ENCODE measurements around the gene DLX2.

Gene DLX2

DNA sequence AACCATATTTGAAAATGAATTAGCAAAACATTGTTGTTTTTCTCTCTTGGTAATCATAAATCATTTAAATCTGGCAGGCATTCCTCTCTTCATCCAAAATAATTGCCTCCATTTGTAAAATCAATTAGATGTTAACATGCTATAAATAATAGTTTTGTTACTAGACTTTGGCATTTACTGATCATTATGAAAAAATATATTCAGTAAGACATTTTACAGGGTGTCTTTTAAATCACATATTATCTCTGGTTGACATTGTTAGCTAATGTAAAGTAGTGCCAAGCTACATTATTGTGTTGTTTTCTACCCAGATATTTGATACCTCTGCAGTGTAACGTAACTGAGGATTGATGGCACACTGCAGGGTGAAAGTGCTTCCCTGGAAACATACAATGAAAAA is 49.2 kb downstream of the DLX2 start:
- Histone ChIP-seq H2AFZ (ENCODE audit: low read length) (no peak overlapping the region), H3K4me2 (ENCODE audit: low read depth, low read length, poor library complexity, severe bottlenecking) (no peak overlapping the region), H3K9me2 (replicated peaks; ENCODE audit: low read depth, low read length) (no peaks in the 10 kb centered on the region), H4K20me1 (ENCODE audit: insufficient read depth, low read length, poor library complexity, severe bottlenecking) (no peaks in the 10 kb centered on the region), H3K79me2 (ENCODE audit: insufficient read depth, low read length) (no peaks in the 10 kb centered on the region), H3K4me1 (ENCODE audit: insufficient read depth, low read length, poor library complexity, severe bottlenecking) (peaks cover 18% of the 10 kb centered on the region), H3K4me3 (ENCODE audit: low read length, poor library complexity, severe bottlenecking) (no peak overlapping the region), H3K36me3 (ENCODE audit: insufficient read depth, low read length) (no peaks in the 10 kb centered on the region), H3K9ac (ENCODE audit: low read depth, low read length, poor library complexity, severe bottlenecking) (no peak overlapping the region), H3K9me3 (ENCODE audit: insufficient read depth, low read depth, low read length) (no peaks in the 10 kb centered on the region), H3F3A (ENCODE audit: low read depth) (no peaks in the 10 kb centered on the region), H3K27me3 (ENCODE audit: insufficient read depth, low read length, poor library complexity, severe bottlenecking) (no peaks in the 10 kb centered on the region)
- TF ChIP-seq EZH2phosphoT487 (IDR thresholded peaks at IDR 0.05; ENCODE audit: borderline replicate concordance): no peak
- TF ChIP-seq, protein P1, sequence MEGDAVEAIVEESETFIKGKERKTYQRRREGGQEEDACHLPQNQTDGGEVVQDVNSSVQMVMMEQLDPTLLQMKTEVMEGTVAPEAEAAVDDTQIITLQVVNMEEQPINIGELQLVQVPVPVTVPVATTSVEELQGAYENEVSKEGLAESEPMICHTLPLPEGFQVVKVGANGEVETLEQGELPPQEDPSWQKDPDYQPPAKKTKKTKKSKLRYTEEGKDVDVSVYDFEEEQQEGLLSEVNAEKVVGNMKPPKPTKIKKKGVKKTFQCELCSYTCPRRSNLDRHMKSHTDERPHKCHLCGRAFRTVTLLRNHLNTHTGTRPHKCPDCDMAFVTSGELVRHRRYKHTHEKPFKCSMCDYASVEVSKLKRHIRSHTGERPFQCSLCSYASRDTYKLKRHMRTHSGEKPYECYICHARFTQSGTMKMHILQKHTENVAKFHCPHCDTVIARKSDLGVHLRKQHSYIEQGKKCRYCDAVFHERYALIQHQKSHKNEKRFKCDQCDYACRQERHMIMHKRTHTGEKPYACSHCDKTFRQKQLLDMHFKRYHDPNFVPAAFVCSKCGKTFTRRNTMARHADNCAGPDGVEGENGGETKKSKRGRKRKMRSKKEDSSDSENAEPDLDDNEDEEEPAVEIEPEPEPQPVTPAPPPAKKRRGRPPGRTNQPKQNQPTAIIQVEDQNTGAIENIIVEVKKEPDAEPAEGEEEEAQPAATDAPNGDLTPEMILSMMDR (conservative IDR thresholded peaks at IDR 0.05; ENCODE audit: low read length): no peak

DNA sequence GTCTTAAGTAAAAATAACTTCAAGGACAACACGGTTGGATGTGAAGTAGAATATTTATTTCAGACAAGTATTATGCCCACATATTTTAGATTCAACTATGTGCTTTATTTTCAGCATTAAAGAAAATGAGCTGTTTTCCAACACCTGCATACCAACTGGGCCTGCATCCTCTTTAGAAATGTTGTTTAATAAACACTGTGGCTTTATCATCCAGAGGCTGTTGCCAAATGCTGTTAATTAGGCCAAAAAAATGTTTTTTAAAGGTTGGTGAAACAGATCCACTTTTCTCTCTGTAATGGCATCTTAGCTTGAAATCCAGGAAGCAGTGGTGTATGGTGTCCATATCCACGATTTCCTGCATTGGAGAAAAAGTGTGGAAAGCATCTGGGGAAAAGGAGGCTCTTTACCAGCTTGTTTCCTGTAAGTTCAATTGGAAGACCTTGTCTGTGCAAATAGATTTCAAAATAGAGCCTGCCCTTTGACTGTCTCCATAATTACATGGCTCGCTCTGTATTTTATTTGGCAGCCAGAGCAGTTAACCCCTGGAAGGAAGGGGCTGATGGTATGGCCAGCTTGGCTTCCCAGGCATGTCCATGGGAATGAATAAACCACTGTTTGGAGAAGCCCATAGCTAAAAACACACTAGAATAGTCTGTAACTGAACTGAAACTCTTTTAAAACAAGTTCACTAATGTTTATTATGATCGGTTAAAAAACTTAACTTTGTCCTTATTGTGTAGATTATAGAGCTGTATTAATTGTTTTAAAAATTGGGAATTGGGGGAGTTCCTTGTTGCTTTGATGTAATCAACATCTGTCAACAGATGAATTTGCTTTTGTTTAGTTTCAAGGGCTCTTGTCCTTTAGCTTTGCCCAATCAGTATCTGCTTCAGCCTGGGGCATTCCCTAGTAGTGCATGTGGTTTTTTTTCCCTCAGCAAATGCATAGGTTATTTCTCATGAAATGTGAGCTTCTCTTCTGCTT is 50.4 kb downstream of the DLX2 start:
- TF ChIP-seq EZH2phosphoT487 (IDR thresholded peaks at IDR 0.05; ENCODE audit: borderline replicate concordance): no peak
- TF ChIP-seq, protein P1 (conservative IDR thresholded peaks at IDR 0.05; ENCODE audit: low read length): no peak
- Histone ChIP-seq H3K36me3 (ENCODE audit: insufficient read depth, low read length) (no peaks in the 10 kb centered on the region), H4K20me1 (ENCODE audit: insufficient read depth, low read length, poor library complexity, severe bottlenecking) (no peaks in the 10 kb centered on the region), H3K9me3 (ENCODE audit: insufficient read depth, low read depth, low read length) (no peaks in the 10 kb centered on the region), H3F3A (ENCODE audit: low read depth) (no peaks in the 10 kb centered on the region), H3K9ac (ENCODE audit: low read depth, low read length, poor library complexity, severe bottlenecking) (no peak overlapping the region), H3K4me3 (ENCODE audit: low read length, poor library complexity, severe bottlenecking) (no peak overlapping the region), H3K79me2 (ENCODE audit: insufficient read depth, low read length) (no peaks in the 10 kb centered on the region), H3K4me1 (ENCODE audit: insufficient read depth, low read length, poor library complexity, severe bottlenecking) (peaks cover 18% of the 10 kb centered on the region), H3K9me2 (replicated peaks; ENCODE audit: low read depth, low read length) (no peaks in the 10 kb centered on the region), H3K27me3 (ENCODE audit: insufficient read depth, low read length, poor library complexity, severe bottlenecking) (no peaks in the 10 kb centered on the region), H3K4me2 (ENCODE audit: low read depth, low read length, poor library complexity, severe bottlenecking) (no peak overlapping the region), H2AFZ (ENCODE audit: low read length) (no peak overlapping the region)

- Histone ChIP-seq H3K4me2 (ENCODE audit: low read depth, low read length, poor library complexity, severe bottlenecking) (no peak overlapping the region), H3K36me3 (ENCODE audit: insufficient read depth, low read length) (no peaks in the 10 kb centered on the region), H4K20me1 (ENCODE audit: insufficient read depth, low read length, poor library complexity, severe bottlenecking) (no peaks in the 10 kb centered on the region), H3K79me2 (ENCODE audit: insufficient read depth, low read length) (no peaks in the 10 kb centered on the region), H2AFZ (ENCODE audit: low read length) (no peak overlapping the region), H3F3A (ENCODE audit: low read depth) (no peaks in the 10 kb centered on the region), H3K27me3 (ENCODE audit: insufficient read depth, low read length, poor library complexity, severe bottlenecking) (no peaks in the 10 kb centered on the region), H3K4me3 (ENCODE audit: low read length, poor library complexity, severe bottlenecking) (no peak overlapping the region), H3K9me2 (replicated peaks; ENCODE audit: low read depth, low read length) (no peaks in the 10 kb centered on the region), H3K4me1 (ENCODE audit: insufficient read depth, low read length, poor library complexity, severe bottlenecking) (peaks cover 18% of the 10 kb centered on the region), H3K9ac (ENCODE audit: low read depth, low read length, poor library complexity, severe bottlenecking) (no peak overlapping the region), H3K9me3 (ENCODE audit: insufficient read depth, low read depth, low read length) (no peaks in the 10 kb centered on the region)
- TF ChIP-seq EZH2phosphoT487 (IDR thresholded peaks at IDR 0.05; ENCODE audit: borderline replicate concordance): no peak
- TF ChIP-seq, protein P1 (conservative IDR thresholded peaks at IDR 0.05; ENCODE audit: low read length): no peak
Measured at GRCh38 chr2:172050479-172051125, 52.1 kb downstream of the DLX2 start.

All from Loucy (cell line).